WTC11 (cell line): Measurements from ENCODE around the gene PLIN5. TPM values are rescaled to one million over a fixed set of nuclear protein-coding genes. Genes with fewer than 3 reads are reported as not detected.
A peak's percentile ranks its signal among the peaks of the same experiment; 100 is the strongest.

Experiments used
- ATAC-seq: fragments of 200-7000 bp; cut with Tn5 transposase; 2 replicates; pipeline ENCODE4 v1.10.0; 2021; ENCODE audit warnings: mild to moderate bottlenecking, moderate library complexity
- CTCF ChIA-PET: fragments of 300-600 bp; sonication (Branson Sonifier 250); formaldehyde crosslinking; loops from one replicate; lab custom pipeline; 2021; ENCODE audit warnings: antibody characterized with exemption; lab: Charles Lee
- POLR2A ChIA-PET: fragments of 350-600 bp; sonication (Branson Sonifier 250); formaldehyde crosslinking; loops from one replicate; lab custom pipeline; 2021; ENCODE audit warnings: antibody characterized with exemption; lab: Charles Lee
- DNase-seq: peaks from one replicate; pipeline ENCODE4 v3.0.0; 2021; ENCODE audit warnings: low spot score
- H3K27ac Mint-ChIP-seq: 2 replicates; pipeline ENCODE4 v1.8.0; 2021; ENCODE audit warnings: mixed read lengths
- H3K27me3 Mint-ChIP-seq: 2 replicates; pipeline ENCODE4 v1.8.0; 2021; ENCODE audit warnings: low read depth, mild to moderate bottlenecking, moderate library complexity, mixed read lengths
- H3K36me3 Mint-ChIP-seq: 2 replicates; pipeline ENCODE4 v1.8.0; 2021; ENCODE audit warnings: mixed read lengths
- H3K4me1 Mint-ChIP-seq: 2 replicates; pipeline ENCODE4 v1.8.0; 2022; ENCODE audit warnings: mixed read lengths
- H3K4me3 Mint-ChIP-seq: 2 replicates; pipeline ENCODE4 v1.8.0; 2021; ENCODE audit warnings: mild to moderate bottlenecking, moderate library complexity, mixed read lengths
- H3K9me3 Mint-ChIP-seq: 2 replicates; pipeline ENCODE4 v1.8.0; 2021; ENCODE audit warnings: mixed read lengths
- ATF3 ChIP-seq: sonication (generic); formaldehyde crosslinking; conservative IDR thresholded peaks from 2 replicates; pipeline ENCODE4 v1.8.1; 2022; ENCODE audit warnings: mild to moderate bottlenecking, missing genetic modification reagents
- CTCF ChIP-seq: fragments of 200-600 bp; IDR thresholded peaks from 2 replicates; pipeline ENCODE4 v1.8.0; 2022; ENCODE audit warnings: antibody characterized with exemption
- EMX1 ChIP-seq: fragments of 250-450 bp; sonication (Bioruptor Pico); IDR thresholded peaks from 2 replicates; pipeline ENCODE4 v1.8.0; 2021; ENCODE audit warnings: mild to moderate bottlenecking
- ESRRA ChIP-seq: sonication (generic); formaldehyde crosslinking; IDR thresholded peaks from 2 replicates; pipeline ENCODE4 v1.8.1; 2022; ENCODE audit warnings: mild to moderate bottlenecking, missing genetic modification reagents, borderline replicate concordance
- GTF2I ChIP-seq: fragments of 250-450 bp; sonication (Bioruptor Pico); conservative IDR thresholded peaks from 2 replicates; pipeline ENCODE4 v1.4.0; 2021; ENCODE audit warnings: mild to moderate bottlenecking
- HMGA2 ChIP-seq: fragments of 250-450 bp; sonication (Bioruptor Pico); IDR thresholded peaks from 2 replicates; pipeline ENCODE4 v1.4.0; 2021; ENCODE audit warnings: mild to moderate bottlenecking, moderate library complexity
- JAZF1 ChIP-seq: fragments of 250-450 bp; sonication (Bioruptor Pico); IDR thresholded peaks from 2 replicates; pipeline ENCODE4 v1.9.0; 2021; ENCODE audit warnings: moderate library complexity, mild to moderate bottlenecking, inconsistent platforms
- MLX ChIP-seq: sonication (generic); formaldehyde crosslinking; IDR thresholded peaks from 2 replicates; pipeline ENCODE4 v1.8.1; 2023; ENCODE audit warnings: mild to moderate bottlenecking, missing genetic modification reagents, moderate library complexity
- NFATC4 ChIP-seq: fragments of 250-450 bp; sonication (Bioruptor Pico); IDR thresholded peaks from 2 replicates; pipeline ENCODE4 v1.9.0; 2021; ENCODE audit warnings: mild to moderate bottlenecking
- NR3C1 ChIP-seq: sonication (generic); formaldehyde crosslinking; conservative IDR thresholded peaks from 2 replicates; pipeline ENCODE4 v1.8.1; 2023; ENCODE audit warnings: low read depth, mild to moderate bottlenecking, missing genetic modification reagents
- OVOL2 ChIP-seq: fragments of 250-450 bp; sonication (Bioruptor Pico); IDR thresholded peaks from 2 replicates; pipeline ENCODE4 v1.9.0; 2021; ENCODE audit warnings: mild to moderate bottlenecking, borderline replicate concordance
- PREB ChIP-seq: sonication (generic); formaldehyde crosslinking; IDR thresholded peaks from 2 replicates; pipeline ENCODE4 v1.8.1; 2022; ENCODE audit warnings: mild to moderate bottlenecking, missing genetic modification reagents, moderate library complexity, borderline replicate concordance
- PRRX2 ChIP-seq: fragments of 250-450 bp; sonication (Bioruptor Pico); IDR thresholded peaks from 2 replicates; pipeline ENCODE4 v1.8.0; 2021; ENCODE audit warnings: mild to moderate bottlenecking
- SP1 ChIP-seq: sonication (generic); formaldehyde crosslinking; conservative IDR thresholded peaks from 2 replicates; pipeline ENCODE4 v1.8.1; 2022; ENCODE audit warnings: missing genetic modification reagents
- TCF7 ChIP-seq: sonication (generic); formaldehyde crosslinking; IDR thresholded peaks from 2 replicates; pipeline ENCODE4 v1.8.0; 2022; ENCODE audit warnings: mild to moderate bottlenecking, low read depth, missing genetic modification reagents, moderate library complexity
- USF1 ChIP-seq: sonication (generic); formaldehyde crosslinking; IDR thresholded peaks from 2 replicates; pipeline ENCODE4 v1.8.0; 2022; ENCODE audit warnings: mild to moderate bottlenecking, missing genetic modification reagents
- ZBTB43 ChIP-seq: sonication (generic); formaldehyde crosslinking; IDR thresholded peaks from 2 replicates; pipeline ENCODE4 v1.8.1; 2023; ENCODE audit warnings: mild to moderate bottlenecking, missing genetic modification reagents
- ZNF121 ChIP-seq: sonication (generic); formaldehyde crosslinking; IDR thresholded peaks from 2 replicates; pipeline ENCODE4 v1.8.0; 2023; ENCODE audit warnings: missing genetic modification reagents
- ZNF423 ChIP-seq: fragments of 250-450 bp; sonication (Bioruptor Pico); IDR thresholded peaks from 2 replicates; pipeline ENCODE4 v2.1.2; 2022; ENCODE audit warnings: mild to moderate bottlenecking, moderate library complexity
- total RNA-seq: library from RNA; stranded (reverse); gene quantifications from 3 replicates; pipeline ENCODE4 v1.2.3, GENCODE V29; 2021
- TF ChIP-seq, protein P1 (sequence below): sonication (generic); formaldehyde crosslinking; IDR thresholded peaks from 2 replicates; pipeline ENCODE4 v1.8.1; 2022; ENCODE audit warnings: low read depth, mild to moderate bottlenecking, moderate library complexity, missing genetic modification reagents, borderline replicate concordance
- TF ChIP-seq, protein P2 (sequence below): fragments of 250-450 bp; sonication (Bioruptor Pico); IDR thresholded peaks from 2 replicates; pipeline ENCODE4 v1.9.0; 2021; ENCODE audit warnings: mild to moderate bottlenecking, borderline replicate concordance
- TF ChIP-seq, protein P3 (sequence below): sonication (generic); formaldehyde crosslinking; IDR thresholded peaks from 2 replicates; pipeline ENCODE4 v1.8.0; 2022; ENCODE audit warnings: mild to moderate bottlenecking, missing genetic modification reagents

Gene PLIN5
- total RNA-seq, 1 experiment from 2014 or later = 3.9 TPM

GRCh38 chr19:4567584-4568071 lies 32.6 kb upstream of the PLIN5 start:
- peak; percentile 96 for DNase-seq

More at GRCh38 chr19:4567584-4568071, 32.6 kb upstream of the PLIN5 start:
- ATAC-seq = peak; percentile 94
- no peaks in the 10 kb centered on the region for H3K36me3 Mint-ChIP-seq
- H3K27ac Mint-ChIP-seq = no peak overlapping the region
- POLR2A ChIA-PET = no interaction called here
- H3K4me1 Mint-ChIP-seq = peaks cover 2% of the 10 kb centered on the region; the same call in 1 of the 2 replicates
- CTCF ChIA-PET = interaction anchor here (0.6 to 14.6 kb wide), 40 partner anchors 9 to 301 kb away, joined by 3 to 217 read pairs (median 6); partner anchors contain the start of genes PLIN4 and PLIN5
- no peak overlapping the region for H3K4me3 Mint-ChIP-seq
- H3K27me3 Mint-ChIP-seq = no peaks in the 10 kb centered on the region
- H3K9me3 Mint-ChIP-seq = no peaks in the 10 kb centered on the region
- no peak for TF ChIP-seq TCF7 (CRISPR knock-in tag)
- peak; percentile 90 for TF ChIP-seq ZNF121
- 0 out of 2 replicates have a peak, but pooled peaks have one; percentile 27 for TF ChIP-seq USF1 (CRISPR knock-in tag)
- TF ChIP-seq CTCF = peak; percentile 99
- TF ChIP-seq EMX1 = 0 out of 2 replicates have a peak, but pooled peaks have one; percentile 77
- no peak for TF ChIP-seq ZNF423 (CRISPR knock-in tag)
- TF ChIP-seq PREB (CRISPR knock-in tag) = no peak
- TF ChIP-seq, protein P1, sequence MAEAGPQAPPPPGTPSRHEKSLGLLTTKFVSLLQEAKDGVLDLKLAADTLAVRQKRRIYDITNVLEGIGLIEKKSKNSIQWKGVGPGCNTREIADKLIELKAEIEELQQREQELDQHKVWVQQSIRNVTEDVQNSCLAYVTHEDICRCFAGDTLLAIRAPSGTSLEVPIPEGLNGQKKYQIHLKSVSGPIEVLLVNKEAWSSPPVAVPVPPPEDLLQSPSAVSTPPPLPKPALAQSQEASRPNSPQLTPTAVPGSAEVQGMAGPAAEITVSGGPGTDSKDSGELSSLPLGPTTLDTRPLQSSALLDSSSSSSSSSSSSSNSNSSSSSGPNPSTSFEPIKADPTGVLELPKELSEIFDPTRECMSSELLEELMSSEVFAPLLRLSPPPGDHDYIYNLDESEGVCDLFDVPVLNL (CRISPR knock-in tag) = no peak
- TF ChIP-seq OVOL2 = no peak
- TF ChIP-seq, protein P2, sequence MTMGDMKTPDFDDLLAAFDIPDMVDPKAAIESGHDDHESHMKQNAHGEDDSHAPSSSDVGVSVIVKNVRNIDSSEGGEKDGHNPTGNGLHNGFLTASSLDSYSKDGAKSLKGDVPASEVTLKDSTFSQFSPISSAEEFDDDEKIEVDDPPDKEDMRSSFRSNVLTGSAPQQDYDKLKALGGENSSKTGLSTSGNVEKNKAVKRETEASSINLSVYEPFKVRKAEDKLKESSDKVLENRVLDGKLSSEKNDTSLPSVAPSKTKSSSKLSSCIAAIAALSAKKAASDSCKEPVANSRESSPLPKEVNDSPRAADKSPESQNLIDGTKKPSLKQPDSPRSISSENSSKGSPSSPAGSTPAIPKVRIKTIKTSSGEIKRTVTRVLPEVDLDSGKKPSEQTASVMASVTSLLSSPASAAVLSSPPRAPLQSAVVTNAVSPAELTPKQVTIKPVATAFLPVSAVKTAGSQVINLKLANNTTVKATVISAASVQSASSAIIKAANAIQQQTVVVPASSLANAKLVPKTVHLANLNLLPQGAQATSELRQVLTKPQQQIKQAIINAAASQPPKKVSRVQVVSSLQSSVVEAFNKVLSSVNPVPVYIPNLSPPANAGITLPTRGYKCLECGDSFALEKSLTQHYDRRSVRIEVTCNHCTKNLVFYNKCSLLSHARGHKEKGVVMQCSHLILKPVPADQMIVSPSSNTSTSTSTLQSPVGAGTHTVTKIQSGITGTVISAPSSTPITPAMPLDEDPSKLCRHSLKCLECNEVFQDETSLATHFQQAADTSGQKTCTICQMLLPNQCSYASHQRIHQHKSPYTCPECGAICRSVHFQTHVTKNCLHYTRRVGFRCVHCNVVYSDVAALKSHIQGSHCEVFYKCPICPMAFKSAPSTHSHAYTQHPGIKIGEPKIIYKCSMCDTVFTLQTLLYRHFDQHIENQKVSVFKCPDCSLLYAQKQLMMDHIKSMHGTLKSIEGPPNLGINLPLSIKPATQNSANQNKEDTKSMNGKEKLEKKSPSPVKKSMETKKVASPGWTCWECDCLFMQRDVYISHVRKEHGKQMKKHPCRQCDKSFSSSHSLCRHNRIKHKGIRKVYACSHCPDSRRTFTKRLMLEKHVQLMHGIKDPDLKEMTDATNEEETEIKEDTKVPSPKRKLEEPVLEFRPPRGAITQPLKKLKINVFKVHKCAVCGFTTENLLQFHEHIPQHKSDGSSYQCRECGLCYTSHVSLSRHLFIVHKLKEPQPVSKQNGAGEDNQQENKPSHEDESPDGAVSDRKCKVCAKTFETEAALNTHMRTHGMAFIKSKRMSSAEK = 0 out of 2 replicates have a peak, but pooled peaks have one; percentile 69
- TF ChIP-seq NFATC4 (CRISPR knock-in tag) = peak; percentile 44; the same call in 1 of the 2 replicates
- no peak for TF ChIP-seq SP1 (CRISPR knock-in tag)
- no peak for TF ChIP-seq JAZF1
- TF ChIP-seq PRRX2 (CRISPR knock-in tag) = 0 out of 2 replicates have a peak, but pooled peaks have one; percentile 64
- no peak for TF ChIP-seq HMGA2 (CRISPR knock-in tag)
- no peak for TF ChIP-seq ZBTB43 (CRISPR knock-in tag)
- TF ChIP-seq NR3C1 (CRISPR knock-in tag) = no peak
- peak; percentile 99 for TF ChIP-seq GTF2I (CRISPR knock-in tag)
- TF ChIP-seq ESRRA = no peak
- TF ChIP-seq MLX (CRISPR knock-in tag) = no peak
- TF ChIP-seq ATF3 (CRISPR knock-in tag) = no peak
- TF ChIP-seq, protein P3, sequence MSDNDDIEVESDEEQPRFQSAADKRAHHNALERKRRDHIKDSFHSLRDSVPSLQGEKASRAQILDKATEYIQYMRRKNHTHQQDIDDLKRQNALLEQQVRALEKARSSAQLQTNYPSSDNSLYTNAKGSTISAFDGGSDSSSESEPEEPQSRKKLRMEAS (CRISPR knock-in tag) = 0 out of 2 replicates have a peak, but pooled peaks have one; percentile 22
